Astrocyte (in vitro differentiated cells and primary cell): Measurements from ENCODE around the gene PCSK1. TPM values are rescaled to one million over a fixed set of nuclear protein-coding genes. Genes with fewer than 3 reads are reported as not detected.

Source experiments
- DNase-seq: peaks from one replicate; pipeline ENCODE4 v3.0.0-alpha.2; 2010; ENCODE audit warnings: low read depth
- FAIRE-seq: peaks from 2 replicates; lab custom pipeline; 2011; peaks lifted over from hg19 to GRCh38; lab: Jason Lieb, UNC
- H2AFZ ChIP-seq: 2 replicates; pipeline ENCODE4 v1.6.0; 2012; ENCODE audit warnings: low read depth, low read length, inconsistent platforms
- H3K27ac ChIP-seq: 2 replicates; pipeline ENCODE4 v1.5.1; 2011; ENCODE audit warnings: low read depth, low read length, inconsistent platforms
- H3K27me3 ChIP-seq: 2 replicates; pipeline ENCODE4 v1.6.0; 2011; ENCODE audit warnings: low read length, inconsistent platforms; ENCODE audit not compliant: insufficient read depth
- H3K36me3 ChIP-seq: 2 replicates; pipeline ENCODE4 v1.5.1; 2011; ENCODE audit warnings: low read length, inconsistent platforms; ENCODE audit not compliant: insufficient read depth
- H3K4me1 ChIP-seq: 2 replicates; pipeline ENCODE4 v1.5.1; 2011; ENCODE audit warnings: low read length, inconsistent platforms; ENCODE audit not compliant: insufficient read depth
- H3K4me2 ChIP-seq: 2 replicates; pipeline ENCODE4 v1.6.0; 2012; ENCODE audit warnings: low read length, inconsistent platforms
- H3K4me3 ChIP-seq: 2 replicates; pipeline ENCODE4 v1.5.1; 2011; ENCODE audit warnings: low read depth, mild to moderate bottlenecking, low read length, inconsistent platforms; ENCODE audit not compliant: insufficient read depth
- H3K79me2 ChIP-seq: 2 replicates; pipeline ENCODE4 v1.6.0; 2012; ENCODE audit warnings: mild to moderate bottlenecking, low read length, inconsistent platforms; ENCODE audit not compliant: insufficient read depth
- H3K9ac ChIP-seq: 2 replicates; pipeline ENCODE4 v1.6.0; 2012; ENCODE audit warnings: mild to moderate bottlenecking, low read length, inconsistent platforms
- H3K9me3 ChIP-seq: 2 replicates; pipeline ENCODE4 v1.5.1; 2012; ENCODE audit warnings: low read depth, mild to moderate bottlenecking, low read length, inconsistent platforms; ENCODE audit not compliant: insufficient read depth
- H4K20me1 ChIP-seq: 2 replicates; pipeline ENCODE4 v1.6.0; 2012; ENCODE audit warnings: low read length, inconsistent platforms; ENCODE audit not compliant: insufficient read depth
- H3K27ac Mint-ChIP-seq: one replicate; pipeline ENCODE4 v1.8.0; 2021; ENCODE audit warnings: mild to moderate bottlenecking, mixed read lengths; ENCODE audit not compliant: unreplicated experiment
- H3K27me3 Mint-ChIP-seq: one replicate; pipeline ENCODE4 v1.8.0; 2021; ENCODE audit warnings: low read depth, mixed read lengths; ENCODE audit not compliant: unreplicated experiment
- H3K36me3 Mint-ChIP-seq: one replicate; pipeline ENCODE4 v1.8.0; 2021; ENCODE audit warnings: low read depth, mixed read lengths; ENCODE audit not compliant: unreplicated experiment
- H3K4me1 Mint-ChIP-seq: one replicate; pipeline ENCODE4 v1.8.0; 2021; ENCODE audit warnings: low read depth, mixed read lengths; ENCODE audit not compliant: unreplicated experiment
- H3K4me3 Mint-ChIP-seq: one replicate; pipeline ENCODE4 v1.8.0; 2021; ENCODE audit warnings: mild to moderate bottlenecking, moderate library complexity, mixed read lengths; ENCODE audit not compliant: unreplicated experiment
- H3K9me3 Mint-ChIP-seq: one replicate; pipeline ENCODE4 v1.8.0; 2021; ENCODE audit warnings: mild to moderate bottlenecking, mixed read lengths; ENCODE audit not compliant: unreplicated experiment
- EZH2 ChIP-seq: IDR thresholded peaks from 2 replicates; pipeline ENCODE4 v1.6.1; 2012; ENCODE audit warnings: mild to moderate bottlenecking, low read length, inconsistent platforms; ENCODE audit not compliant: insufficient read depth
- total RNA-seq: library from RNA; stranded (reverse); gene quantifications from 2 replicates; pipeline ENCODE4 v1.2.1, GENCODE V29; 2021
- TF ChIP-seq, protein P1 (sequence below): IDR thresholded peaks from 2 replicates; pipeline ENCODE4 v1.5.1; 2011; ENCODE audit warnings: low read depth, mild to moderate bottlenecking, inconsistent platforms, low read length, moderate library complexity; ENCODE audit not compliant: insufficient read depth

PCSK1 gene
- total RNA-seq, 1 donor from 2014 or later, result 0.18 TPM

GRCh38 chr5:96384353-96384752 lies 48.7 kb downstream of the PCSK1 start:
- Histone ChIP-seq H3K27me3 (no peaks in the 10 kb centered on the region), H3K4me3 (no peak overlapping the region), H4K20me1 (no peaks in the 10 kb centered on the region), H3K9me3 (no peaks in the 10 kb centered on the region), H3K36me3 (no peaks in the 10 kb centered on the region), H3K27ac (no peak overlapping the region), H3K79me2 (no peaks in the 10 kb centered on the region), H3K4me2 (peak overlapping the region; percentile 34), H2AFZ (no peak overlapping the region), H3K9ac (no peak overlapping the region), H3K4me1 (peaks cover 9% of the 10 kb centered on the region)
- no peaks in the 10 kb centered on the region for H3K36me3 Mint-ChIP-seq
- H3K4me1 Mint-ChIP-seq, result peaks cover 3% of the 10 kb centered on the region
- DNase-seq (peak; percentile 70), FAIRE-seq (peak; percentile 56)
- H3K27ac Mint-ChIP-seq, result no peak overlapping the region
- no peak overlapping the region for H3K4me3 Mint-ChIP-seq
- TF ChIP-seq EZH2, result no peak
- TF ChIP-seq, protein P1, sequence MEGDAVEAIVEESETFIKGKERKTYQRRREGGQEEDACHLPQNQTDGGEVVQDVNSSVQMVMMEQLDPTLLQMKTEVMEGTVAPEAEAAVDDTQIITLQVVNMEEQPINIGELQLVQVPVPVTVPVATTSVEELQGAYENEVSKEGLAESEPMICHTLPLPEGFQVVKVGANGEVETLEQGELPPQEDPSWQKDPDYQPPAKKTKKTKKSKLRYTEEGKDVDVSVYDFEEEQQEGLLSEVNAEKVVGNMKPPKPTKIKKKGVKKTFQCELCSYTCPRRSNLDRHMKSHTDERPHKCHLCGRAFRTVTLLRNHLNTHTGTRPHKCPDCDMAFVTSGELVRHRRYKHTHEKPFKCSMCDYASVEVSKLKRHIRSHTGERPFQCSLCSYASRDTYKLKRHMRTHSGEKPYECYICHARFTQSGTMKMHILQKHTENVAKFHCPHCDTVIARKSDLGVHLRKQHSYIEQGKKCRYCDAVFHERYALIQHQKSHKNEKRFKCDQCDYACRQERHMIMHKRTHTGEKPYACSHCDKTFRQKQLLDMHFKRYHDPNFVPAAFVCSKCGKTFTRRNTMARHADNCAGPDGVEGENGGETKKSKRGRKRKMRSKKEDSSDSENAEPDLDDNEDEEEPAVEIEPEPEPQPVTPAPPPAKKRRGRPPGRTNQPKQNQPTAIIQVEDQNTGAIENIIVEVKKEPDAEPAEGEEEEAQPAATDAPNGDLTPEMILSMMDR, result no peak
- H3K27me3 Mint-ChIP-seq, result no peaks in the 10 kb centered on the region
- peaks cover 2% of the 10 kb centered on the region for H3K9me3 Mint-ChIP-seq

DNA sequence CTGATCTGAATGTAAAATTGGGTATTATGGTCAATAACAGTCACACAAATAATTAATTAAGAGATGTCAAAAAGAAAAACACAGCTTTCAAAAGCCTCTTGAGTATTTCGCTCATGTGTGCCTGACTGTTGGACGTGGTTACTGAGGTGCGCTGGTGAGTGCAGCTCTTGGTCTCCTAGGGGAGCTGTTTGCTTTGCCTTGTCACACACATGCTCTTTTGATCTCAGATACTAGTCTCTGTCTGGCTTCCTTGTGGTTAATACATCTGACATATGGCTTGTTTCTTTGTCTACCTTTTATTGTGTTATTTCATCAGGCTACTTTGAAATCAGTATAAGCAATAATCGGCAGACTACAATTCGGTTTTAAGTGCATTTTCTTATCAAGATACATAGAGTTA lies 51.5 kb downstream of the PCSK1 start:
- no peak for FAIRE-seq

GRCh38 chr5:96379896-96380295 lies 53.2 kb downstream of the PCSK1 start:
- H3K4me1 ChIP-seq, result peaks cover 9% of the 10 kb centered on the region
- peaks cover 3% of the 10 kb centered on the region for H3K4me1 Mint-ChIP-seq
- H3K27ac ChIP-seq, result no peak overlapping the region
- no peaks in the 10 kb centered on the region for H3K36me3 Mint-ChIP-seq
- TF ChIP-seq, protein P1, result no peak
- DNase-seq (no peak), FAIRE-seq (peak; percentile 64)
- no peak overlapping the region for H3K27ac Mint-ChIP-seq
- H2AFZ ChIP-seq, result no peak overlapping the region
- no peaks in the 10 kb centered on the region for H3K27me3 ChIP-seq
- no peak overlapping the region for H3K4me2 ChIP-seq
- no peak overlapping the region for H3K9ac ChIP-seq
- H3K79me2 ChIP-seq, result no peaks in the 10 kb centered on the region
- H3K4me3 ChIP-seq, result no peak overlapping the region
- H4K20me1 ChIP-seq, result no peaks in the 10 kb centered on the region
- H3K9me3 Mint-ChIP-seq, result no peaks in the 10 kb centered on the region
- H3K9me3 ChIP-seq, result no peaks in the 10 kb centered on the region
- H3K4me3 Mint-ChIP-seq, result no peak overlapping the region
- no peaks in the 10 kb centered on the region for H3K27me3 Mint-ChIP-seq
- H3K36me3 ChIP-seq, result no peaks in the 10 kb centered on the region

More for the DNA sequence above, 51.5 kb downstream of the PCSK1 start:
- Mint-ChIP-seq H3K36me3 (no peaks in the 10 kb centered on the region), H3K9me3 (no peaks in the 10 kb centered on the region), H3K27ac (no peak overlapping the region), H3K4me3 (no peak overlapping the region), H3K4me1 (peaks cover 3% of the 10 kb centered on the region), H3K27me3 (no peaks in the 10 kb centered on the region)
- no peak overlapping the region for H3K9ac ChIP-seq
- no peak for TF ChIP-seq EZH2
- TF ChIP-seq, protein P1, result no peak
- H3K79me2 ChIP-seq, result no peaks in the 10 kb centered on the region
- no peak for DNase-seq
- no peak overlapping the region for H2AFZ ChIP-seq
- H3K27ac ChIP-seq, result no peak overlapping the region
- H3K36me3 ChIP-seq, result no peaks in the 10 kb centered on the region
- H3K4me3 ChIP-seq, result no peak overlapping the region
- no peak overlapping the region for H3K4me2 ChIP-seq
- H3K4me1 ChIP-seq, result peaks cover 9% of the 10 kb centered on the region
- H3K9me3 ChIP-seq, result no peaks in the 10 kb centered on the region
- no peaks in the 10 kb centered on the region for H4K20me1 ChIP-seq
- no peaks in the 10 kb centered on the region for H3K27me3 ChIP-seq
